ENCODE results near the gene MRPL38. TPM values are rescaled to one million over a fixed set of nuclear protein-coding genes. Genes with fewer than 3 reads are reported as not detected.

MRPL38 gene
- total and polyA plus RNA-seq, 2 of the 8 experiments (the other 6 are each of a cell fraction or from before 2014, with no cell fraction given) = 78.4 to 125 TPM

DNA sequence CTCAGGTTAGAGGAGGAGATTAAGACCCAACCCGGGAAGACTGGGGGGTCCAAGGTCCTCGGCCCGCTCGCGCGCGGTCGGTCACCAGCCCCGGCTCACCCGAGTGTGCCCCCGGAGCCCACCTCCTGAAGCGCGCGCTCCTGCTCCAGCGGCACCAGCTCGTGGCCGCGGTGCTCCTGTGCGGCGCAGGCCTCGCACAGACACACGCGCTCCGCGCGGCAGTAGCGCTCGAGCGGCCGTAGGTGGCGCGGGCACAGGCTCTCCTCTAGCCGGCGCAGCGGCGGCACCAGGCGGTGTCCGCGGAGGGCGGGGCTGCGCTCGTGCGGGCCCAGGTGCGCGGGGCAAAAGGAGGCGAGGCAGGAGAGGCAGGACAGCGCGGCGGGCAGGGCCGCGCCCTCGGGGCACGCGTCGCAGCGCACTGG lies 26.9 kb downstream of the MRPL38 start (continued):
- TF ChIP-seq TAF7 (optimal IDR thresholded peaks at IDR 0.05; ENCODE audit: borderline replicate concordance, low read depth, low read length) (peak; percentile 28), SIN3A (conservative IDR thresholded peaks at IDR 0.05 in 1 of 2, IDR thresholded peaks at IDR 0.05 in 1 of 2; ENCODE audit: low read depth in 1 of 2, low read length in 2 of 2) (0 out of 4 replicates have a peak, but pooled peaks have one; percentile 18 to 45), ATF3 (IDR thresholded peaks at IDR 0.05; ENCODE audit: insufficient read depth, low read depth, low read length) (no peak), POLR2AphosphoS5 (IDR thresholded peaks at IDR 0.05; ENCODE audit: low read depth, low read length) (no peak), GTF2F1 (IDR thresholded peaks at IDR 0.05; ENCODE audit: borderline replicate concordance, low read depth, low read length) (no peak), PHF8 (conservative IDR thresholded peaks at IDR 0.05; ENCODE audit: low read depth, low read length) (no peak), MAX (IDR thresholded peaks at IDR 0.05) (peak; percentile 93), SIRT6 (IDR thresholded peaks at IDR 0.05; ENCODE audit: low read length) (no peak), YY1 (IDR thresholded peaks at IDR 0.05; ENCODE audit: low read depth, low read length) (no peak), SRF (IDR thresholded peaks at IDR 0.05; ENCODE audit: low read depth, low read length) (no peak), CEBPB (IDR thresholded peaks at IDR 0.05; ENCODE audit: low read depth, low read length) (no peak), CTBP2 (IDR thresholded peaks at IDR 0.05; ENCODE audit: borderline replicate concordance, insufficient read depth, insufficient read length, low read length) (no peak), CBX5 (IDR thresholded peaks at IDR 0.05; ENCODE audit: low read depth, low read length) (no peak), RXRA (IDR thresholded peaks at IDR 0.05; ENCODE audit: insufficient read depth, low read depth, low read length) (no peak), NANOG (IDR thresholded peaks at IDR 0.05; ENCODE audit: insufficient read depth, low read depth, low read length, poor library complexity, severe bottlenecking) (no peak), JUN (IDR thresholded peaks at IDR 0.05; ENCODE audit: low read depth, low read length) (no peak), SUZ12 (IDR thresholded peaks at IDR 0.05; ENCODE audit: low read length) (no peak; the same call in none of the 2 replicates), NRF1 (IDR thresholded peaks at IDR 0.05; ENCODE audit: low read depth, low read length) (no peak), ZNF274 (IDR thresholded peaks at IDR 0.05; ENCODE audit: borderline replicate concordance, extremely low read depth, low read length) (no peak), FOSL1 (IDR thresholded peaks at IDR 0.05; ENCODE audit: insufficient read depth, low read depth, low read length) (no peak), SP2 (IDR thresholded peaks at IDR 0.05; ENCODE audit: low read length) (no peak), CHD1 (IDR thresholded peaks at IDR 0.05; ENCODE audit: low read depth, low read length) (no peak), TCF12 (IDR thresholded peaks at IDR 0.05; ENCODE audit: low read depth, low read length) (no peak)
- TF ChIP-seq, protein P1, sequence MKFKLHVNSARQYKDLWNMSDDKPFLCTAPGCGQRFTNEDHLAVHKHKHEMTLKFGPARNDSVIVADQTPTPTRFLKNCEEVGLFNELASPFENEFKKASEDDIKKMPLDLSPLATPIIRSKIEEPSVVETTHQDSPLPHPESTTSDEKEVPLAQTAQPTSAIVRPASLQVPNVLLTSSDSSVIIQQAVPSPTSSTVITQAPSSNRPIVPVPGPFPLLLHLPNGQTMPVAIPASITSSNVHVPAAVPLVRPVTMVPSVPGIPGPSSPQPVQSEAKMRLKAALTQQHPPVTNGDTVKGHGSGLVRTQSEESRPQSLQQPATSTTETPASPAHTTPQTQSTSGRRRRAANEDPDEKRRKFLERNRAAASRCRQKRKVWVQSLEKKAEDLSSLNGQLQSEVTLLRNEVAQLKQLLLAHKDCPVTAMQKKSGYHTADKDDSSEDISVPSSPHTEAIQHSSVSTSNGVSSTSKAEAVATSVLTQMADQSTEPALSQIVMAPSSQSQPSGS (IDR thresholded peaks at IDR 0.05; ENCODE audit: low read length) = no peak
